ENCODE data around the gene PTPRC.

Gene PTPRC

GRCh38 chr1:198696211-198696610, 57.4 kb downstream of the PTPRC start:
- no peak for TF ChIP-seq CTCF (IDR thresholded peaks at IDR 0.05)
- no peak for DNase-seq (ENCODE audit: low spot score)
- H3K4me3 ChIP-seq, result no peak overlapping the region
- no peak overlapping the region for H3K27ac ChIP-seq

- DNase-seq (ENCODE audit: low spot score), result no peak
- no peak overlapping the region for H3K27ac ChIP-seq
- no peak for TF ChIP-seq CTCF (IDR thresholded peaks at IDR 0.05)
- H3K4me3 ChIP-seq, result no peak overlapping the region
Measured at GRCh38 chr1:198699167-198700015, 60.6 kb downstream of the PTPRC start.

- no peak overlapping the region for H3K27ac ChIP-seq
- no peak for DNase-seq (ENCODE audit: low spot score)
- no peak overlapping the region for H3K4me3 ChIP-seq
- no peak for TF ChIP-seq CTCF (IDR thresholded peaks at IDR 0.05)
Measured at GRCh38 chr1:198700016-198700392, 61.2 kb downstream of the PTPRC start.

GRCh38 chr1:198700396-198700795, 61.6 kb downstream of the PTPRC start:
- TF ChIP-seq CTCF (IDR thresholded peaks at IDR 0.05), result no peak
- Histone ChIP-seq H3K27ac (no peak overlapping the region), H3K4me3 (no peak overlapping the region)
- no peak for DNase-seq (ENCODE audit: low spot score)

GRCh38 chr1:198701250-198701649, 62.4 kb downstream of the PTPRC start:
- TF ChIP-seq CTCF (IDR thresholded peaks at IDR 0.05), result no peak
- Histone ChIP-seq H3K27ac (no peak overlapping the region), H3K4me3 (no peak overlapping the region)
- DNase-seq (ENCODE audit: low spot score), result no peak

- Histone ChIP-seq H3K4me3 (no peak overlapping the region), H3K27ac (no peak overlapping the region)
- TF ChIP-seq CTCF (IDR thresholded peaks at IDR 0.05), result no peak
- no peak for DNase-seq (ENCODE audit: low spot score)
Measured at GRCh38 chr1:198701766-198702539, 63.1 kb downstream of the PTPRC start.
